Measurements from ENCODE around the gene GPR162.

DNA sequence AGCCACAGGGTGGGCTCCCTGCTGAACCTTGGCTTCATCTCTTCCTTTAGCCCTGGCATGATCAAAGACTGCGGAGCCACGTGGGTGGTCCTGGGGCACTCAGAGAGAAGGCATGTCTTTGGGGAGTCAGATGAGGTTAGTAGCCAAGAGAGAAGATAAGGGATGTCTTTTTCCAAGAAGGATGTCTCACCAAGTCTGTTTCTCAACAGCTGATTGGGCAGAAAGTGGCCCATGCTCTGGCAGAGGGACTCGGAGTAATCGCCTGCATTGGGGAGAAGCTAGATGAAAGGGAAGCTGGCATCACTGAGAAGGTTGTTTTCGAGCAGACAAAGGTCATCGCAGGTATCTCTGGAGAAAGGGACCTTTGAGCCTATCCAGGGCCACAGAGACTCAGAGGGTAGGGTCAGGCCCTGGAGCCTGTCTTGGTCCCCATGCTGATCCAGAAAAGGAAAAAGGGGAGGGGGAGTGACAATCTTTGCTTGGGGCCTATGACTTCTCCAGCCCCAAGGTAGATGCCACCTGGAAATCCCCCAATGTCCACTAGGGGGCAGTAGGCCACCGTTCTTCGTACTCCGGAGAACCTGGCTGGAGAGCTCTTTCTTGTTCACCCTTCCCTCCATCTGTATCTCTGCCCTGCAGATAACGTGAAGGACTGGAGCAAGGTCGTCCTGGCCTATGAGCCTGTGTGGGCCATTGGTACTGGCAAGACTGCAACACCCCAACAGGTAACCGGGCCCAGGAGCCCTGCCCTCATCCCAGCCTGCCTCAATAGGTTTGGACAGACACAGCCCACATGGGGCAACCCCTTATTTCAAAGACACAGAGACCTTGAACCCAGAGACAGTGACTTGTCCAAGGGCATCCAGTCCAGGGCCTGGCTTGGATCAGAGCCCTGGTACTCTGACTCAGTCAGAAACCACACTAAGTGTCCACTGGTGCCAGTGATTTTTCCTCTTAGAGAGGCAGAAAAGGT, 47.7 kb downstream of the GPR162 start:
- no peak for TF ChIP-seq GATA2 (IDR thresholded peaks at IDR 0.05; ENCODE audit: low read depth, low read length)
- TF ChIP-seq GATA3 (IDR thresholded peaks at IDR 0.05; ENCODE audit: low read depth, low read length): no peak

Data from SH-SY5Y (cell line).